GM12865 (cell line): ENCODE data around the gene DHRS7.

Experiments used
- DNase-seq: peaks from one replicate; pipeline ENCODE4 v3.0.0; 2010; ENCODE audit warnings: low read depth
- H3K4me3 ChIP-seq: 2 replicates; pipeline ENCODE4 v1.5.1; 2011; ENCODE audit warnings: mild to moderate bottlenecking, low read depth, low read length, control low read depth
- CTCF ChIP-seq: IDR thresholded peaks from 2 replicates; pipeline ENCODE4 v1.5.1; 2011; ENCODE audit warnings: low read length, control low read depth, low read depth, inconsistent platforms; ENCODE audit not compliant: insufficient read depth; ENCODE audit errors: missing control alignments

DHRS7 gene

GRCh38 chr14:60206837-60207533, 41.8 kb upstream of the DHRS7 start:
- peak overlapping the region; percentile 31 for H3K4me3 ChIP-seq
- no peak for TF ChIP-seq CTCF
- DNase-seq = peak; percentile 84

GRCh38 chr14:60206249-60206670, 41.1 kb upstream of the DHRS7 start:
- DNase-seq = peak; percentile 66
- peak overlapping the region; percentile 31 for H3K4me3 ChIP-seq
- TF ChIP-seq CTCF = no peak

GRCh38 chr14:60204843-60205774, 39.9 kb upstream of the DHRS7 start:
- H3K4me3 ChIP-seq = peak overlapping the region; percentile 34
- DNase-seq = peak; percentile 81

GRCh38 chr14:60204104-60204842, 39.1 kb upstream of the DHRS7 start:
- TF ChIP-seq CTCF = no peak
- peak overlapping the region; percentile 34 for H3K4me3 ChIP-seq
- DNase-seq = peak; percentile 95

More at GRCh38 chr14:60204843-60205774, 39.9 kb upstream of the DHRS7 start:
- TF ChIP-seq CTCF = no peak

- no peak for TF ChIP-seq CTCF
- no peak for DNase-seq
- no peak overlapping the region for H3K4me3 ChIP-seq
Observed at GRCh38 chr14:60199321-60199720, 34.1 kb upstream of the DHRS7 start.

GRCh38 chr14:60197629-60198303, 32.6 kb upstream of the DHRS7 start:
- TF ChIP-seq CTCF = no peak
- no peak overlapping the region for H3K4me3 ChIP-seq
- no peak for DNase-seq
